Measurements from ENCODE around the gene RIMS1.
A peak's percentile ranks its signal among the peaks of the same experiment; 100 is the strongest.

RIMS1 gene

GRCh38 chr6:72416744-72417465 is 530.6 kb downstream of the RIMS1 start:
- DNase-seq (ENCODE audit: low read depth) = no peak

- DNase-seq (ENCODE audit: low read depth) = no peak
These were observed 531.4 kb downstream of the RIMS1 start for GRCh38 chr6:72417759-72418158.

GRCh38 chr6:72418495-72418894 is 532.1 kb downstream of the RIMS1 start:
- DNase-seq (ENCODE audit: low read depth) = peak; percentile 75

- no peak for DNase-seq (ENCODE audit: low read depth)
These were observed 533.6 kb downstream of the RIMS1 start for GRCh38 chr6:72419966-72420365.

GRCh38 chr6:72420409-72420808 is 534.1 kb downstream of the RIMS1 start:
- no peak for DNase-seq (ENCODE audit: low read depth)

GRCh38 chr6:72421387-72421786 is 535.0 kb downstream of the RIMS1 start:
- no peak for DNase-seq (ENCODE audit: low read depth)

- no peak for DNase-seq (ENCODE audit: low read depth)
These were observed 535.8 kb downstream of the RIMS1 start for GRCh38 chr6:72422171-72422570.

GRCh38 chr6:72424476-72424875 is 538.1 kb downstream of the RIMS1 start:
- no peak for DNase-seq (ENCODE audit: low read depth)

- DNase-seq (ENCODE audit: low read depth) = peak; percentile 61
These were observed 538.8 kb downstream of the RIMS1 start for GRCh38 chr6:72425003-72425681.

- DNase-seq (ENCODE audit: low read depth) = no peak
These were observed 554.3 kb downstream of the RIMS1 start for GRCh38 chr6:72440611-72441010.

GRCh38 chr6:72446430-72446829 is 560.1 kb downstream of the RIMS1 start:
- no peak for DNase-seq (ENCODE audit: low read depth)

Measured in stromal cell of bone marrow (primary cell).